H1 (cell line): Measurements from ENCODE around the gene PEX16. TPM values are rescaled to one million over a fixed set of nuclear protein-coding genes. Genes with fewer than 3 reads are reported as not detected.

Source experiments
- CTCF ChIA-PET: fragments of 300-600 bp; sonication (Branson Sonifier 250); formaldehyde crosslinking; loops from one replicate; lab custom pipeline; 2021; ENCODE audit not compliant: partially characterized antibody; lab: Charles Lee
- POLR2A ChIA-PET: fragments of 300-600 bp; sonication (Branson Sonifier 250); formaldehyde crosslinking; loops from one replicate; lab custom pipeline; 2021; ENCODE audit warnings: inconsistent platforms; ENCODE audit not compliant: partially characterized antibody; lab: Charles Lee
- DNase-seq, 2 experiments: peaks; one replicate each; pipeline versions ENCODE4 v3.0.0 to v3.0.0-alpha.2; 2010 to 2022; ENCODE audit warnings: low spot score in 2 of 2, low read depth in 1 of 2, mixed read lengths in 1 of 2
- FAIRE-seq: peaks from 2 replicates; lab custom pipeline; 2011; peaks lifted over from hg19 to GRCh38; lab: Jason Lieb, UNC
- H2AFZ ChIP-seq: 2 replicates; pipeline ENCODE4 v1.8.1; 2012; ENCODE audit warnings: low read length, inconsistent platforms
- H2AK5ac ChIP-seq: 2 replicates; pipeline ENCODE4 v1.6.1; 2013; ENCODE audit warnings: low read depth, low read length
- H2BK120ac ChIP-seq: replicated peaks from 2 replicates; pipeline ENCODE3; 2013; ENCODE audit warnings: low read depth, low read length, inconsistent platforms
- H2BK12ac ChIP-seq: 2 replicates; pipeline ENCODE4 v1.6.1; 2013; ENCODE audit warnings: low read depth, low read length
- H2BK15ac ChIP-seq: 2 replicates; pipeline ENCODE4 v1.6.1; 2013; ENCODE audit warnings: low read length
- H2BK20ac ChIP-seq: 2 replicates; pipeline ENCODE4 v1.6.1; 2013; ENCODE audit warnings: low read length
- H2BK5ac ChIP-seq: 2 replicates; pipeline ENCODE4 v1.6.1; 2013; ENCODE audit warnings: low read depth, low read length
- H3K14ac ChIP-seq: 2 replicates; pipeline ENCODE4 v1.6.1; 2013; ENCODE audit warnings: inconsistent platforms; ENCODE audit not compliant: insufficient read length
- H3K18ac ChIP-seq: 2 replicates; pipeline ENCODE4 v1.6.1; 2013; ENCODE audit warnings: low read length; ENCODE audit errors: extremely low read depth
- H3K23ac ChIP-seq: 2 replicates; pipeline ENCODE4 v1.6.1; 2013; ENCODE audit warnings: inconsistent platforms; ENCODE audit not compliant: insufficient read length
- H3K23me2 ChIP-seq: 2 replicates; pipeline ENCODE4 v1.6.1; 2013; ENCODE audit warnings: low read depth, low read length
- H3K27ac ChIP-seq: 2 replicates; pipeline ENCODE4 v1.6.1; 2011; ENCODE audit warnings: low read depth, low read length, inconsistent platforms
- H3K27me3 ChIP-seq, 4 experiments: replicated peaks in 1 of 4; 1 replicate in 1 of 4; 2 replicates in 3 of 4; pipeline versions ENCODE4 v1.6.1 to v1.8.1; 2011 to 2013; ENCODE audit warnings: low read length in 3 of 4, mild to moderate bottlenecking in 3 of 4, inconsistent platforms in 2 of 4, mixed read lengths in 2 of 4, moderate library complexity in 1 of 4; ENCODE audit not compliant: control insufficient read depth in 3 of 4, insufficient read depth in 3 of 4; ENCODE audit errors: extremely low read depth in 1 of 4
- H3K36me3 ChIP-seq, 4 experiments: 2 replicates each; pipeline versions ENCODE4 v1.6.1 to v1.8.1; 2011 to 2013; ENCODE audit warnings: mild to moderate bottlenecking in 4 of 4, low read length in 3 of 4, moderate library complexity in 2 of 4, control low read depth in 1 of 4, inconsistent platforms in 1 of 4; ENCODE audit not compliant: insufficient read depth in 4 of 4, control insufficient read depth in 2 of 4
- H3K4ac ChIP-seq: replicated peaks from 2 replicates; pipeline ENCODE3; 2013; ENCODE audit warnings: low read length, low read depth, mixed read lengths, inconsistent platforms; ENCODE audit not compliant: insufficient read length
- H3K4me1 ChIP-seq, 4 experiments: replicated peaks in 1 of 4; 1 replicate in 1 of 4; 2 replicates in 3 of 4; pipeline versions ENCODE4 v1.6.1 to v1.8.1; 2011 to 2013; ENCODE audit warnings: low read length in 3 of 4, inconsistent platforms in 2 of 4, mixed read lengths in 1 of 4; ENCODE audit not compliant: insufficient read depth in 4 of 4, control insufficient read depth in 3 of 4
- H3K4me2 ChIP-seq, 2 experiments: 2 replicates each; pipeline versions ENCODE4 v1.6.1 to v1.8.1; 2011 to 2013; ENCODE audit warnings: low read depth in 2 of 2, low read length in 2 of 2, control low read depth in 1 of 2, inconsistent platforms in 1 of 2, mild to moderate bottlenecking in 1 of 2; ENCODE audit not compliant: insufficient read depth in 1 of 2
- H3K4me3 ChIP-seq, 4 experiments: fragments of 200-600, 300-600 bp in 1 of 4; sonication (generic), shearing (Covaris generic), sonication (Bioruptor Twin) in 1 of 4; 2 replicates each; pipeline versions ENCODE4 v1.5.1 to v1.8.1; 2011 to 2016; ENCODE audit warnings: low read length in 4 of 4, low read depth in 3 of 4, control low read depth in 2 of 4, inconsistent platforms in 2 of 4, mild to moderate bottlenecking in 2 of 4, mixed read lengths in 1 of 4, moderate library complexity in 1 of 4; ENCODE audit not compliant: insufficient read depth in 2 of 4; ENCODE audit errors: extremely low read depth in 1 of 4
- H3K56ac ChIP-seq: replicated peaks from 2 replicates; pipeline ENCODE3; 2013; ENCODE audit warnings: low read depth, mild to moderate bottlenecking, mixed read lengths, low read length, inconsistent platforms; ENCODE audit not compliant: insufficient read length
- H3K79me1 ChIP-seq: 2 replicates; pipeline ENCODE4 v1.6.1; 2013; ENCODE audit warnings: low read depth, low read length, control low read depth
- H3K79me2 ChIP-seq, 2 experiments: 2 replicates each; pipeline versions ENCODE4 v1.6.1 to v1.8.1; 2012 to 2013; ENCODE audit warnings: low read length in 2 of 2, mild to moderate bottlenecking in 2 of 2, inconsistent platforms in 1 of 2; ENCODE audit not compliant: insufficient read depth in 2 of 2, control insufficient read depth in 1 of 2
- H3K9ac ChIP-seq, 4 experiments: replicated peaks in 1 of 4; 1 replicate in 1 of 4; 2 replicates in 3 of 4; pipeline versions ENCODE4 v1.6.1 to v1.8.1; 2011 to 2013; ENCODE audit warnings: low read depth in 3 of 4, low read length in 3 of 4, control low read depth in 2 of 4, mild to moderate bottlenecking in 2 of 4, moderate library complexity in 2 of 4, inconsistent platforms in 1 of 4; ENCODE audit errors: extremely low read depth in 1 of 4
- H3K9me3 ChIP-seq, 2 experiments: 2 replicates each; pipeline versions ENCODE4 v1.6.1 to v1.8.1; 2012 to 2013; ENCODE audit warnings: mild to moderate bottlenecking in 2 of 2, moderate library complexity in 2 of 2, control low read depth in 1 of 2, inconsistent platforms in 1 of 2, low read depth in 1 of 2, low read length in 1 of 2, mixed read lengths in 1 of 2; ENCODE audit not compliant: insufficient read depth in 2 of 2
- H4K20me1 ChIP-seq, 2 experiments: replicated peaks in 1 of 2; 2 replicates each; pipeline versions ENCODE3 to v1.8.1; 2011 to 2013; ENCODE audit warnings: inconsistent platforms in 2 of 2, low read length in 2 of 2, mild to moderate bottlenecking in 1 of 2; ENCODE audit not compliant: insufficient read depth in 2 of 2, control insufficient read depth in 1 of 2
- H4K5ac ChIP-seq: 2 replicates; pipeline ENCODE4 v1.6.1; 2013; ENCODE audit warnings: low read length, low read depth, mixed read lengths, inconsistent platforms; ENCODE audit not compliant: insufficient read length
- H4K8ac ChIP-seq: 2 replicates; pipeline ENCODE4 v1.8.0; 2013; ENCODE audit warnings: mild to moderate bottlenecking, moderate library complexity, low read length, inconsistent platforms; ENCODE audit not compliant: insufficient read depth; ENCODE audit errors: extremely low read depth
- H4K91ac ChIP-seq: replicated peaks from 2 replicates; pipeline ENCODE3; 2013; ENCODE audit warnings: low read length, mixed read lengths, inconsistent platforms; ENCODE audit not compliant: insufficient read length
- CEBPB ChIP-seq: IDR thresholded peaks from 2 replicates; pipeline ENCODE4 v1.6.1; 2012; ENCODE audit warnings: low read depth, low read length
- CHD1 ChIP-seq: IDR thresholded peaks from 2 replicates; pipeline ENCODE4 v1.6.1; 2012; ENCODE audit warnings: low read depth, low read length, improper control_type of control experiment
- HDAC2 ChIP-seq, 2 experiments: fragments of 300-600 bp in 1 of 2; sonication (generic) in 1 of 2; IDR thresholded peaks; 2 replicates each; pipeline ENCODE4 v1.6.1; 2011 to 2012; ENCODE audit warnings: low read depth in 2 of 2, low read length in 2 of 2, mild to moderate bottlenecking in 2 of 2, moderate library complexity in 2 of 2, borderline replicate concordance in 1 of 2, inconsistent platforms in 1 of 2
- HDAC6 ChIP-seq: IDR thresholded peaks from one replicate; pipeline ENCODE4 v1.7.1; 2012; ENCODE audit warnings: low read depth, mild to moderate bottlenecking, inconsistent platforms, low read length, moderate library complexity
- KDM1A ChIP-seq: fragments of 200-600, 300-600 bp; sonication (generic); IDR thresholded peaks from 2 replicates; pipeline ENCODE4 v1.7.1; 2016; ENCODE audit warnings: mild to moderate bottlenecking, low read length, borderline replicate concordance
- KDM5A ChIP-seq: fragments of 200-600 bp; IDR thresholded peaks from 2 replicates; pipeline ENCODE4 v1.7.1; 2012; ENCODE audit warnings: mild to moderate bottlenecking, low read length, inconsistent platforms, mixed read lengths
- SAP30 ChIP-seq: fragments of 300-600 bp; sonication (generic); IDR thresholded peaks from 2 replicates; pipeline ENCODE4 v1.7.1; 2012; ENCODE audit warnings: low read length, moderate library complexity, mild to moderate bottlenecking, inconsistent platforms; ENCODE audit not compliant: insufficient read depth, insufficient replicate concordance
- SIRT6 ChIP-seq: IDR thresholded peaks from one replicate; pipeline ENCODE4 v1.7.1; 2012; ENCODE audit warnings: low read length, inconsistent platforms
- SIX5 ChIP-seq: IDR thresholded peaks from 2 replicates; pipeline ENCODE4 v1.6.1; 2011; ENCODE audit warnings: mild to moderate bottlenecking, low read depth, low read length
- SRF ChIP-seq: IDR thresholded peaks from 2 replicates; pipeline ENCODE4 v1.6.1; 2011; ENCODE audit warnings: mild to moderate bottlenecking, low read depth, low read length, moderate library complexity
- TAF7 ChIP-seq: optimal IDR thresholded peaks from 2 replicates; pipeline ENCODE3; 2011; ENCODE audit warnings: low read depth, mild to moderate bottlenecking, inconsistent platforms, low read length, moderate library complexity, borderline replicate concordance
- WGBS, 2 experiments: shearing (Covaris generic) in 1 of 2; methylation state at CpG; one replicate each; pipeline versions ENCODE4 v1.1.6 to v1.1.7; 2013 to 2015; ENCODE audit warnings: low lambda C conversion rate in 2 of 2, mixed read lengths in 2 of 2, inconsistent platforms in 1 of 2, low coverage in 1 of 2, missing lambda C conversion rate in 1 of 2; ENCODE audit not compliant: insufficient replicate concordance in 2 of 2, insufficient coverage in 1 of 2, insufficient read length in 1 of 2; ENCODE audit errors: extremely low coverage in 1 of 2, missing lambda C conversion rate in 1 of 2; 5-methylcytosine and 5-hydroxymethylcytosine counted together
- polyA plus RNA-seq, 7 experiments: library from polyadenylated mRNA; depleted of rRNA in 3 of 7; stranded (reverse) in 5 of 7; unstranded in 2 of 7; fragments of >200 nt in 5 of 7; fragments of 200-250 nt in 2 of 7; gene quantifications; 1 replicate in 5 of 7; 2 replicates in 1 of 7; 4 replicates in 1 of 7; pipeline versions ENCODE4 v1.2.1 to v1.2.3, GENCODE V29; 2011 to 2013; ENCODE audit warnings: missing spikeins in 2 of 7, mixed read lengths in 2 of 7
- total RNA-seq: library from RNA; stranded (reverse); fragmentation: NEBNext Ultra II Directional; extraction: Animal tissue kit (Norgen Biotek cat#: 25700); gene quantifications from 2 replicates; pipeline ENCODE4 v1.2.1, GENCODE V29; 2021
- TF ChIP-seq, protein P1 (sequence below): IDR thresholded peaks from 2 replicates; pipeline ENCODE4 v1.6.1; 2011; ENCODE audit warnings: low read depth, mild to moderate bottlenecking, low read length; ENCODE audit not compliant: insufficient read depth

PEX16 gene
- total and polyA plus RNA-seq, 2 of the 8 experiments (the other 6 are each of a cell fraction or from before 2014, with no cell fraction given), result 29.2 to 36.0 TPM

DNA sequence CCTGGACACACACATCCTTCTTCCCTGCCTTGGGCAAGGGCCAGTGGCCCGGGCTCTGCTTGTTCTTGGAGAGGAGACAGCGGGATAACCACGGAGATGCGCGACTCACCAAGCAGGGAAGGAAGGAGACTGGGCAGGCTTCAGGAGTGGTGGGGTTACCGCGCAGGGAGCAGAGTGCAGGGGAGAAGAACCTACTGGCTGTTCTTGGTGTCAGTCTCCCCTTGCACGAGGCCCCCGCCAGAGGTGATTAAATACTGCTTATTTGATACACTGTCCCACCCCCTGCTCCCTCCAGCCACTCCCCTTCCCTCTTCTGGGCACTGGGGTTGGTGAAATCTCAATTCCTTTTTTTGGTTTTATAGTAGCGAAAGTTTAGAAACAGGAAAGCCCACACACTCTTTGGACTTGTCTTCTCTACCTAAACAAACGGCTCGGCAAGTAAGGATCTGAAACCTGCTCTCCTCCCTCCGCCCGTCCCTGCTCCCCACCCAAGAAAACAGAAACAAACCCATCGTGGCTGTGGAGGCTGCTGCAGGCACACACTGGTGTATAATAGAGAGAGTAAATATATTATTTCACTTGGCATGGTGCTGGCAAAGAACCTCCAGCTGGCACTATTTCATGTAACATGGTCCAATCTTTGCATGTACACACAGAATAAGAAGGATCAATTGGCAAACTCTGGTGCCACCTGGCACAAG is 15.6 kb upstream of the PEX16 start:
- no peak overlapping the region for H2AFZ ChIP-seq
- H3K79me2 ChIP-seq, result no peaks in the 10 kb centered on the region
- peaks cover 9 to 32% (median 17%) of the 10 kb centered on the region in 4 experiments; a peak in 7 of 8 replicates for H3K36me3 ChIP-seq
- H3K18ac ChIP-seq, result no peak overlapping the region
- H3K79me1 ChIP-seq, result no peaks in the 10 kb centered on the region; the same call in 1 of the 2 replicates
- no peaks in the 10 kb centered on the region for H3K23me2 ChIP-seq
- no peak overlapping the region for H2BK12ac ChIP-seq
- H3K9ac ChIP-seq, result no peak overlapping the region
- H3K23ac ChIP-seq, result no peak overlapping the region
- H3K27ac ChIP-seq, result no peak overlapping the region
- no peak overlapping the region for H3K56ac ChIP-seq
- ChIA-PET CTCF (interaction anchor here (0.9 to 2.4 kb wide), 2 partner anchors 73 to 118 kb away, joined by 3 to 8 read pairs; no protein-coding TSS in a partner anchor), POLR2A (interaction anchor here (0.8 to 13.6 kb wide), 2 partner anchors 10 to 12 kb away, joined by 3 to 115 read pairs; partner anchors contain the start of gene LARGE2)
- H2BK20ac ChIP-seq, result no peak overlapping the region
- DNase-seq (no peak), FAIRE-seq (no peak)
- H3K9me3 ChIP-seq, result no peaks in the 10 kb centered on the region
- no peak overlapping the region; the same call in 1 of the 2 replicates for H2BK5ac ChIP-seq
- no peak overlapping the region for H3K4me2 ChIP-seq
- no peak overlapping the region for H2BK120ac ChIP-seq
- no peak overlapping the region for H3K4me3 ChIP-seq
- H3K4me1 ChIP-seq, result peaks cover 0 to 5% (median 0%) of the 10 kb centered on the region in 4 experiments; a peak in 1 of 7 replicates
- WGBS, 2 experiments, result 92% methylated on average over 15 of the region's 15 CpGs; no CpG with 5 or more reads in 1 of the 2 experiments
- no peak overlapping the region for H3K4ac ChIP-seq
- peaks cover 0 to 5% of the 10 kb centered on the region in 2 experiments for H4K20me1 ChIP-seq
- H2BK15ac ChIP-seq, result no peak overlapping the region
- no peak overlapping the region for H4K5ac ChIP-seq
- H3K14ac ChIP-seq, result no peak overlapping the region
- H2AK5ac ChIP-seq, result no peak overlapping the region
- no peaks in the 10 kb centered on the region for H3K27me3 ChIP-seq
- H4K91ac ChIP-seq, result no peak overlapping the region
- no peak overlapping the region for H4K8ac ChIP-seq
- TF ChIP-seq HDAC2 (IDR thresholded peaks at IDR 0.05; ENCODE audit: borderline replicate concordance in 1 of 2, low read depth in 2 of 2, low read length in 2 of 2), result no peak
- no peak for TF ChIP-seq KDM5A
- no peak for TF ChIP-seq CHD1
- no peak for TF ChIP-seq SRF
- TF ChIP-seq KDM1A, result no peak
- no peak for TF ChIP-seq SIRT6
- no peak for TF ChIP-seq SAP30
- no peak for TF ChIP-seq TAF7
- no peak for TF ChIP-seq HDAC6
- TF ChIP-seq, protein P1, sequence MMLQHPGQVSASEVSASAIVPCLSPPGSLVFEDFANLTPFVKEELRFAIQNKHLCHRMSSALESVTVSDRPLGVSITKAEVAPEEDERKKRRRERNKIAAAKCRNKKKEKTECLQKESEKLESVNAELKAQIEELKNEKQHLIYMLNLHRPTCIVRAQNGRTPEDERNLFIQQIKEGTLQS, result no peak
- no peak for TF ChIP-seq CEBPB
- TF ChIP-seq SIX5, result no peak
